Activated CD8-positive, alpha-beta T cell treated with anti-CD3 and anti-CD28 coated beads for 36 hours (primary cell): Measurements from ENCODE around the gene MAP6D1. TPM values are rescaled to one million over a fixed set of nuclear protein-coding genes. Genes with fewer than 3 reads are reported as not detected.
A peak's percentile ranks its signal among the peaks of the same experiment; 100 is the strongest.

Experiments used
- ATAC-seq: fragments of 200-7000 bp; cut with Tn5 transposase; one replicate; pipeline ENCODE4 v1.10.0; 2021; ENCODE audit warnings: mild to moderate bottlenecking, moderate library complexity
- CTCF ChIA-PET: fragments of 350-600 bp; sonication (Branson Sonifier 250); formaldehyde crosslinking; loops from one replicate; lab custom pipeline; 2021; ENCODE audit warnings: antibody characterized with exemption; lab: Charles Lee
- POLR2A ChIA-PET: fragments of 350-600 bp; sonication (Branson Sonifier 250); formaldehyde crosslinking; loops from one replicate; lab custom pipeline; 2021; ENCODE audit warnings: antibody characterized with exemption; lab: Charles Lee
- DNase-seq: peaks from one replicate; pipeline ENCODE4 v3.0.0-alpha.2; 2020
- H3K27ac Mint-ChIP-seq: one replicate; pipeline ENCODE4 v1.8.0; 2021; ENCODE audit warnings: mild to moderate bottlenecking, mixed read lengths
- H3K27me3 Mint-ChIP-seq: one replicate; pipeline ENCODE4 v1.8.0; 2021; ENCODE audit warnings: mixed read lengths
- H3K36me3 Mint-ChIP-seq: one replicate; pipeline ENCODE4 v1.8.0; 2021; ENCODE audit warnings: low read depth, mixed read lengths
- H3K4me1 Mint-ChIP-seq: one replicate; pipeline ENCODE4 v1.8.0; 2021; ENCODE audit warnings: low read depth, mixed read lengths
- H3K4me3 Mint-ChIP-seq: one replicate; pipeline ENCODE4 v1.8.0; 2021; ENCODE audit warnings: mild to moderate bottlenecking, moderate library complexity, mixed read lengths
- H3K9me3 Mint-ChIP-seq: one replicate; pipeline ENCODE4 v1.8.0; 2021; ENCODE audit warnings: mixed read lengths
- intact Hi-C: fragments of 100-400 bp; cut with micrococcal nuclease; formaldehyde crosslinking; loops from one replicate; pipeline ENCODE4 v1.10.0; 2022
- total RNA-seq, 2 experiments: library from RNA; stranded (reverse); gene quantifications; one replicate each; pipeline ENCODE4 v1.2.3, GENCODE V29; 2021
- TF ChIP-seq, protein P1 (sequence below): fragments of 200-600 bp; IDR thresholded peaks from one replicate; pipeline ENCODE4 v1.8.0; 2022; ENCODE audit warnings: antibody characterized with exemption, mild to moderate bottlenecking

Gene MAP6D1
- total RNA-seq = 1 to 10 TPM; 3.8 to 4.3 TPM

DNA sequence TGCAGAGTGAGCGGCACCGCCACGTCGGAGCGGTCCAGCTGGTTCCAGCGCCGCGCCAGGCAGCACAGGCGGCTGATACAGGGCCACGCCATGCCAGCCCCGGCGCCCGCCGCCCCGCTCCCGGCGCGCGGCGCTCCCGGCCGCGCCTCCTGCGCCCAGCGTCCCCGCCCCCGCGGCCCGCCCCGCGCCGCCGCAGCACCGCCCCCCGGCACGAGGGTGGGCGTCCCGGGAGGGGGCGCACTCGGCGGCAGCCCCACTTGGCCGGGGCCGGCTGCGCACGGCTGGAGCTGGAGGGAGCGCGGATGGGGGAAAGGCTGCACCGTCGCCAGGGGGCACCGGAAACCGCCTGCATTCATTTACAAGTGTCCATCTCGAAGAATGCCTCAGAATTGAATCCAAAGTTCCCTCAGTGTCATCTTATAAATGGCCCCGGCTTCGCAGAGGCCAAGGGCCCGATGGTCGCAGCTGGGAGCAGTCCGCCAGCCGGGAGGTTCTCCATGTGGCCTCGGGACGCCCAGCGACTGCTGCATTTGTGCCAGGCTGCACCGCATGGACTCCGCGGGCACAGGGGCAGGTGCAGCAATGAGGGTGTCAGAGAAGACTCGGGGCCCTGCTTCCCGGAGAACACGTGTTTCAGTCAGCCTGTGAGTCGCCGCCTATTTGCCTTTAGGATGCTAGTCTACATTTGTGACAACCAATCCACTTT is at the start of gene MAP6D1:
MAP6D1 (minus strand) TSS at position 122 of the 706 bp plus-strand sequence; CDS start at position 92, 30 bp downstream.
- Mint-ChIP-seq H3K27me3 (no peaks in the 10 kb centered on the region), H3K4me1 (peaks cover 11% of the 10 kb centered on the region), H3K9me3 (no peaks in the 10 kb centered on the region), H3K27ac (peak within 1 kb of the TSS; percentile 56), H3K4me3 (peak within 1 kb of the TSS; percentile 80), H3K36me3 (no peaks in the 10 kb centered on the region)
- intact Hi-C loops = no loop called here
- peak; percentile 80 for ATAC-seq
- ChIA-PET CTCF (interaction anchor here (1.0 to 3.5 kb wide), 5 partner anchors 9 to 70 kb away, joined by 3 to 22 read pairs (median 3); partner anchors contain the start of gene PARL), POLR2A (interaction anchor here (0.6 to 2.2 kb wide), 3 partner anchors 9 to 59 kb away, joined by 3 to 8 read pairs (median 6); partner anchors contain the start of gene PARL)
- TF ChIP-seq, protein P1, sequence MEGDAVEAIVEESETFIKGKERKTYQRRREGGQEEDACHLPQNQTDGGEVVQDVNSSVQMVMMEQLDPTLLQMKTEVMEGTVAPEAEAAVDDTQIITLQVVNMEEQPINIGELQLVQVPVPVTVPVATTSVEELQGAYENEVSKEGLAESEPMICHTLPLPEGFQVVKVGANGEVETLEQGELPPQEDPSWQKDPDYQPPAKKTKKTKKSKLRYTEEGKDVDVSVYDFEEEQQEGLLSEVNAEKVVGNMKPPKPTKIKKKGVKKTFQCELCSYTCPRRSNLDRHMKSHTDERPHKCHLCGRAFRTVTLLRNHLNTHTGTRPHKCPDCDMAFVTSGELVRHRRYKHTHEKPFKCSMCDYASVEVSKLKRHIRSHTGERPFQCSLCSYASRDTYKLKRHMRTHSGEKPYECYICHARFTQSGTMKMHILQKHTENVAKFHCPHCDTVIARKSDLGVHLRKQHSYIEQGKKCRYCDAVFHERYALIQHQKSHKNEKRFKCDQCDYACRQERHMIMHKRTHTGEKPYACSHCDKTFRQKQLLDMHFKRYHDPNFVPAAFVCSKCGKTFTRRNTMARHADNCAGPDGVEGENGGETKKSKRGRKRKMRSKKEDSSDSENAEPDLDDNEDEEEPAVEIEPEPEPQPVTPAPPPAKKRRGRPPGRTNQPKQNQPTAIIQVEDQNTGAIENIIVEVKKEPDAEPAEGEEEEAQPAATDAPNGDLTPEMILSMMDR = peak; percentile 51
- peak; percentile 70 for DNase-seq

DNA sequence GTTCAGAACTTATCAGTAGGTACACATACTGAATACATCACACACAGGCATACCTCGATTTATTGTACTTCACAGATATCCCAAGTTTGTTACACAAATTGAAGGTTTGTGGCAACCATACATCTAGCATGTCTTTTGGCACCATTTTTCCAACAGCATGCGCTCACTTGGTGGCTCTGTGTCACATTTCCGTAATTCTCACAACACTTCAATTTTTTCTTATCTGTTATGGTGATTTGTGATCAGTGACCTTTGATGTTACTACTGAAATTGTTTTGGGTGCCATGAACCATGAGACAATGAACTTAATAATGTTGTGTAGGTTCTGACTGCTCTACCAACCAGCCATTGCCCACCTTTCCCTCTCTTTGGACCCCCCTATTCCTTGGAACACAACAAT is 48.5 kb upstream of the MAP6D1 start:
- Mint-ChIP-seq H3K4me3 (no peak overlapping the region), H3K36me3 (peaks cover 15% of the 10 kb centered on the region), H3K4me1 (peaks cover 43% of the 10 kb centered on the region), H3K27ac (no peak overlapping the region), H3K9me3 (no peaks in the 10 kb centered on the region), H3K27me3 (no peaks in the 10 kb centered on the region)
- ATAC-seq (no peak), DNase-seq (no peak)
- TF ChIP-seq, protein P1 = no peak
- CTCF ChIA-PET = interaction anchor here (3.8 kb wide), 1 partner anchor 11 kb away, joined by 28 read pairs; the partner anchor contains the start of gene PARL
- POLR2A ChIA-PET = interaction anchor here (0.8 kb wide), 1 partner anchor 11 kb away, joined by 3 read pairs; the partner anchor contains the start of gene PARL
- intact Hi-C loops = no loop called here

DNA sequence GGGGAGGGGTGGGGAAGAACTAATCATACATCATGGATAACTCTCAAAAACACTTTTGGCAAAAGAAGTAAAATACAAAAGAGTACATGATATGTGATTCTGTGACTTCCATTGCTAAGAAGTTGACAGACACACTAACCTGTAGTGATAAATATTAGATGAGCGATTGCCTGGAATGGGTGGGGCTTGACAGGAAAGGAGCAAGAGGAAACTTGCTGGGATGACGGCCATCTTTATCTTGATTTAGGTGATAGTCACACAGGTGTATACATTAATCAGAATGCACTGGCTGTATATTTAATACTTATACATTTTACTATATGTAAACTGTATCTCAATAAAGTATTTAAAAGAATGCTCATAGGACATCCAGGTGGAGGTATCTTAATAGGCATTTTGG is 46.2 kb upstream of the MAP6D1 start:
- Mint-ChIP-seq H3K27me3 (no peaks in the 10 kb centered on the region), H3K36me3 (peaks cover 11% of the 10 kb centered on the region), H3K27ac (no peak overlapping the region), H3K4me1 (peaks cover 33% of the 10 kb centered on the region), H3K9me3 (no peaks in the 10 kb centered on the region), H3K4me3 (no peak overlapping the region)
- no peak for ATAC-seq
- TF ChIP-seq, protein P1 = no peak
- POLR2A ChIA-PET = interaction anchor here (1.9 kb wide), 1 partner anchor 11 kb away, joined by 5 read pairs; no protein-coding TSS in a partner anchor
- intact Hi-C loops = no loop called here
- CTCF ChIA-PET = interaction anchor here (1.1 kb wide), 1 partner anchor 13 kb away, joined by 6 read pairs; the partner anchor contains the start of gene PARL
- DNase-seq = no peak

DNA sequence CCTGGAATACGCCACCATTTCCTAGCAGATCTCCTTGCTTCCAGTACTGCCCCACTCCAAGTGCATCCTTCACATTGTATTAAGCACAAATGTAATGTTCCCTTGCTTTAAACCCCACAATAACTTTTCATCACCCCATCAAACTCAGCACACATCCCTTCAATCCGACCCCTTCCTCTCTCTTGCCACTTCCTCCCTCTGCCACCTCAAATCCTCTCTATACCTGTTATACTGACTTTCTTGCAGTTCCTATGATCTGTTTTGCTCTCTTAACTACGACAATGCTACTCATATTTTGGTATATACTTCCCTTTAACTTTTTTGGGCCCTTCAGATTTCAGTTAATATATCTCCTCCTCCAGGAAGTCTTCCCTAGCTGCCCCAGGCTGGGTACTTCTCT is 45.2 kb upstream of the MAP6D1 start:
- ATAC-seq (peak; percentile 24), DNase-seq (no peak)
- intact Hi-C loops = no loop called here
- ChIA-PET POLR2A (interaction anchor here (1.0 kb wide), 1 partner anchor 10 kb away, joined by 3 read pairs; no protein-coding TSS in a partner anchor), CTCF (interaction anchor here (1.1 kb wide), 1 partner anchor 14 kb away, joined by 6 read pairs; the partner anchor contains the start of gene PARL)
- peak overlapping the region; percentile 16 for H3K27ac Mint-ChIP-seq
- no peaks in the 10 kb centered on the region for H3K9me3 Mint-ChIP-seq
- peaks cover 15% of the 10 kb centered on the region for H3K36me3 Mint-ChIP-seq
- no peaks in the 10 kb centered on the region for H3K27me3 Mint-ChIP-seq
- TF ChIP-seq, protein P1 = no peak
- H3K4me3 Mint-ChIP-seq = no peak overlapping the region
- peaks cover 31% of the 10 kb centered on the region for H3K4me1 Mint-ChIP-seq

DNA sequence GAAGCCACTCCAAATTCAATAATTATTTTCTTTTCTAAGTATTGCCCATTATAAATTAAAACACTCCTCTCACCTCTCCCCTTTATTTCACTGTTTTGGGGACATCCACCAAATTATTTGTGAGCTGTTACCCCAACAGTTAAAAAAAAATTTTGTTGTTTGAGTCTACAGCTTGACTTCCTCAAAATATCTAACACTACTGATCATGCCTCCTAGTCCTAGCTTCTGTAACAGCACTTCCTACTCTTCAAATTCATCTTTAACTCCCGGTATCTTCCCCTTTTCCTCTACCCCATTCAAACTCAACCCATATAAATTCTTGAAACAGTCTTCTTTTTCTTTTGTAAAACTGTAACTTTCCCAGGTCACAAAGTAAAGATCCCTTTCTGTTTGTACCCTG is 43.4 kb upstream of the MAP6D1 start:
- DNase-seq (no peak), ATAC-seq (no peak)
- Mint-ChIP-seq H3K27ac (no peak overlapping the region), H3K27me3 (no peaks in the 10 kb centered on the region), H3K4me1 (peaks cover 24% of the 10 kb centered on the region), H3K36me3 (peaks cover 23% of the 10 kb centered on the region), H3K9me3 (no peaks in the 10 kb centered on the region), H3K4me3 (no peak overlapping the region)
- TF ChIP-seq, protein P1 = no peak
- intact Hi-C loops = no loop called here
- ChIA-PET CTCF (interaction anchor here (1.2 kb wide), 1 partner anchor 73 kb away, joined by 3 read pairs; no protein-coding TSS in a partner anchor), POLR2A (no interaction called here)
